Caco-2 (cell line): ENCODE results near the gene MCU. TPM values are rescaled to one million over a fixed set of nuclear protein-coding genes. Genes with fewer than 3 reads are reported as not detected.

ENCODE experiments used
- BruUV-seq: library from RNA; stranded (reverse); fragments of 400-500 nt; replicated peaks from 2 replicates; lab custom pipeline; 2021; lab: Mats Ljungman, UMichigan
- CTCF ChIA-PET: fragments of 300-600 bp; sonication (Branson Sonifier 250); formaldehyde crosslinking; loops from one replicate; lab custom pipeline; 2022; ENCODE audit warnings: antibody characterized with exemption; lab: Charles Lee
- POLR2A ChIA-PET: fragments of 300-600 bp; sonication (Branson Sonifier 250); formaldehyde crosslinking; loops from one replicate; lab custom pipeline; 2022; ENCODE audit warnings: antibody characterized with exemption; lab: Charles Lee
- DNase-seq, 2 experiments: peaks; one replicate each; pipeline versions ENCODE4 v3.0.0 to v3.0.0-alpha.2; 2020 to 2022
- H3K27me3 ChIP-seq: replicated peaks from 2 replicates; pipeline ENCODE4 v1.6.0; 2011; ENCODE audit warnings: low read length; ENCODE audit not compliant: control insufficient read depth, insufficient read depth
- H3K36me3 ChIP-seq: 2 replicates; pipeline ENCODE4 v1.5.1; 2011; ENCODE audit warnings: low read length; ENCODE audit not compliant: control insufficient read depth, insufficient read depth
- H3K4me1 ChIP-seq: fragments of 250-450 bp; sonication (Bioruptor Pico); 2 replicates; pipeline ENCODE4 v1.5.1; 2020; ENCODE audit warnings: mild to moderate bottlenecking
- H3K4me3 ChIP-seq: 2 replicates; pipeline ENCODE4 v1.5.1; 2011; ENCODE audit warnings: low read depth, mild to moderate bottlenecking, control low read depth, low read length
- H3K9me3 ChIP-seq: fragments of 250-450 bp; sonication (Bioruptor Pico); 2 replicates; pipeline ENCODE4 v1.5.1; 2020; ENCODE audit warnings: mild to moderate bottlenecking, moderate library complexity
- H3K27ac Mint-ChIP-seq: one replicate; pipeline ENCODE4 v1.8.0; 2022; ENCODE audit warnings: mixed read lengths; ENCODE audit not compliant: unreplicated experiment
- H3K27me3 Mint-ChIP-seq: one replicate; pipeline ENCODE4 v1.8.0; 2022; ENCODE audit warnings: mixed read lengths; ENCODE audit not compliant: insufficient read depth, unreplicated experiment
- H3K36me3 Mint-ChIP-seq: one replicate; pipeline ENCODE4 v1.8.0; 2022; ENCODE audit warnings: mild to moderate bottlenecking, mixed read lengths; ENCODE audit not compliant: insufficient read depth, unreplicated experiment
- H3K4me1 Mint-ChIP-seq: one replicate; pipeline ENCODE4 v1.8.0; 2022; ENCODE audit warnings: low read depth, mixed read lengths; ENCODE audit not compliant: unreplicated experiment
- H3K4me3 Mint-ChIP-seq: one replicate; pipeline ENCODE4 v1.8.0; 2022; ENCODE audit warnings: mild to moderate bottlenecking, moderate library complexity, mixed read lengths; ENCODE audit not compliant: unreplicated experiment
- H3K9me3 Mint-ChIP-seq: one replicate; pipeline ENCODE4 v1.8.0; 2022; ENCODE audit warnings: mixed read lengths; ENCODE audit not compliant: unreplicated experiment
- CTCF ChIP-seq, 2 experiments: fragments of 200-600 bp in 1 of 2; IDR thresholded peaks; 1 replicate in 1 of 2; 2 replicates in 1 of 2; pipeline versions ENCODE4 v1.5.1 to v1.8.0; 2011 to 2022; ENCODE audit warnings: antibody characterized with exemption in 1 of 2, control low read depth in 1 of 2, inconsistent platforms in 1 of 2, low read depth in 1 of 2, low read length in 1 of 2, mild to moderate bottlenecking in 1 of 2, moderate library complexity in 1 of 2; ENCODE audit not compliant: insufficient read depth in 1 of 2, severe bottlenecking in 1 of 2, unreplicated experiment in 1 of 2
- intact Hi-C: fragments of 100-400 bp; cut with micrococcal nuclease; formaldehyde crosslinking; loops from one replicate; pipeline ENCODE4 v1.10.0; 2022; ENCODE audit not compliant: unreplicated experiment
- total RNA-seq: library from RNA; stranded (reverse); gene quantifications from 2 replicates; pipeline ENCODE4 v1.2.3, GENCODE V29; 2022

The MCU gene
- total RNA-seq, 1 experiment from 2014 or later, result 62.5 TPM

DNA sequence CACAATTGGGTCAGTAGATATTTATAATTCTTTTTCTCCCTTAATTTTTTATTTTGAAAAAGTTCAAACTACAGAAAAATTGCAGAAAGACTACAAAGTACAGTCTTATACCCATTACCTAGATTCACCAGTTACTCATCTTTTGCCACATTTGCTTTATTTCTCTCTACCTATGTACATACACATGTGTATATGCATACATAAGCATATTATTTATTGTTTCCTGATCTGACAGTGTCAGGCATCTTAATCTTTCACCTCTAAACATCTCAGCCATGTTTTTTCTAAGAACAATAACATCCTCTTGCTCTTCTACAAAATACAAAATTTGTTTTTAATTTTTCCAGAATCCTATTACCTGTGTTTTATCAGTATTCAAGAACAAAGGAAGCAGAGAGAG lies 133.2 kb downstream of the MCU start:
- Mint-ChIP-seq H3K27ac (no peak overlapping the region), H3K9me3 (no peaks in the 10 kb centered on the region), H3K4me1 (no peaks in the 10 kb centered on the region), H3K36me3 (no peaks in the 10 kb centered on the region), H3K4me3 (no peak overlapping the region), H3K27me3 (no peaks in the 10 kb centered on the region)
- CTCF ChIA-PET, result no interaction called here
- Histone ChIP-seq H3K36me3 (no peaks in the 10 kb centered on the region), H3K4me3 (no peak overlapping the region), H3K9me3 (peaks cover 8% of the 10 kb centered on the region), H3K27me3 (no peaks in the 10 kb centered on the region), H3K4me1 (no peaks in the 10 kb centered on the region)
- DNase-seq, result no peak
- TF ChIP-seq CTCF (IDR thresholded peaks at IDR 0.05; ENCODE audit: insufficient read depth in 1 of 2, low read depth in 1 of 2, low read length in 1 of 2, severe bottlenecking in 1 of 2, unreplicated experiment in 1 of 2), result no peak
- POLR2A ChIA-PET, result no interaction called here
- intact Hi-C loops, result no loop called here
- BruUV-seq, result no TSS peak

GRCh38 chr10:72826346-72826745 lies 134.4 kb downstream of the MCU start:
- H3K4me3 ChIP-seq, result no peak overlapping the region
- peaks cover 6% of the 10 kb centered on the region for H3K4me1 Mint-ChIP-seq
- H3K36me3 Mint-ChIP-seq, result no peaks in the 10 kb centered on the region
- intact Hi-C loops, result no loop called here
- BruUV-seq, result no TSS peak
- CTCF ChIA-PET, result interaction anchor here (0.9 kb wide), 1 partner anchor 8 kb away, joined by 3 read pairs; no protein-coding TSS in a partner anchor
- no peak for TF ChIP-seq CTCF (IDR thresholded peaks at IDR 0.05; ENCODE audit: insufficient read depth in 1 of 2, low read depth in 1 of 2, low read length in 1 of 2, severe bottlenecking in 1 of 2, unreplicated experiment in 1 of 2)
- H3K27me3 ChIP-seq, result no peaks in the 10 kb centered on the region
- H3K27me3 Mint-ChIP-seq, result no peaks in the 10 kb centered on the region
- no peak overlapping the region for H3K4me3 Mint-ChIP-seq
- peaks cover 8% of the 10 kb centered on the region for H3K9me3 ChIP-seq
- POLR2A ChIA-PET, result interaction anchor here (0.6 kb wide), 1 partner anchor 424 kb away, joined by 3 read pairs; no protein-coding TSS in a partner anchor
- no peaks in the 10 kb centered on the region for H3K9me3 Mint-ChIP-seq
- no peaks in the 10 kb centered on the region for H3K36me3 ChIP-seq
- H3K4me1 ChIP-seq, result no peaks in the 10 kb centered on the region
- H3K27ac Mint-ChIP-seq, result no peak overlapping the region
- DNase-seq, result no peak

DNA sequence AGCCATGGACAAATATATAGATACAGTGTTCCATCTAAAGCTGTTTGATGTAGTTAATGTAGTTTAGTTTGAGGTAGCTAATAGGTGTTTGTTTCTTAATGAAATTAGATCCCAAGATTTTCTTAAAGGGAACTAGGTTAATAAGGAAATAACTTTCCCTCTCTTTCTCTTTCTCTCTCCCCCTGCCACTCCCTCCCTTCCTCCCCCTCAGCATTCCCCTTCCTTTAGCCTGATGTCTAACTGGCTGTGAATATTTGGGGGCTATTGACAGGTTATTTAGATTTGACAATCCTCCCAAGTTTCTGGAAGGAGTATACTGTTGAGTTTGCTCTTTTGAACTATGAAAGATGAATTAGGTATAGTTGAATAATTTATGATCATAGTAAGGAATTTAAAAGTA lies 136.4 kb downstream of the MCU start:
- H3K27ac Mint-ChIP-seq, result no peak overlapping the region
- POLR2A ChIA-PET, result no interaction called here

More for the DNA sequence above, 136.4 kb downstream of the MCU start:
- BruUV-seq, result no TSS peak
- no peaks in the 10 kb centered on the region for H3K36me3 Mint-ChIP-seq
- H3K27me3 Mint-ChIP-seq, result no peaks in the 10 kb centered on the region
- H3K4me1 Mint-ChIP-seq, result peaks cover 13% of the 10 kb centered on the region
- intact Hi-C loops, result no loop called here
- no peak overlapping the region for H3K4me3 Mint-ChIP-seq
- TF ChIP-seq CTCF (IDR thresholded peaks at IDR 0.05; ENCODE audit: insufficient read depth in 1 of 2, low read depth in 1 of 2, low read length in 1 of 2, severe bottlenecking in 1 of 2, unreplicated experiment in 1 of 2), result no peak
- no peaks in the 10 kb centered on the region for H3K27me3 ChIP-seq
- DNase-seq, result no peak
- no peaks in the 10 kb centered on the region for H3K9me3 Mint-ChIP-seq
- H3K4me1 ChIP-seq, result no peaks in the 10 kb centered on the region
- H3K36me3 ChIP-seq, result no peaks in the 10 kb centered on the region
- no peaks in the 10 kb centered on the region for H3K9me3 ChIP-seq
- H3K4me3 ChIP-seq, result no peak overlapping the region
- CTCF ChIA-PET, result no interaction called here
